ENCODE data around the gene AP2S1. TPM values are rescaled to one million over a fixed set of nuclear protein-coding genes. Genes with fewer than 3 reads are reported as not detected.

Gene AP2S1
- total and polyA plus RNA-seq, 2 of the 8 experiments (the other 6 are each of a cell fraction or from before 2014, with no cell fraction given), result 195 to 211 TPM

- H3K36me3 ChIP-seq (ENCODE audit: control insufficient read depth in 2 of 4, insufficient read depth in 4 of 4, low read length in 3 of 4), result no peaks in the 10 kb centered on the region
- H3K4me3 ChIP-seq (ENCODE audit: extremely low read depth in 1 of 4, insufficient read depth in 2 of 4, low read depth in 3 of 4, low read length in 4 of 4), result no peak overlapping the region
- H3K14ac ChIP-seq (ENCODE audit: insufficient read length), result no peak overlapping the region
- no peak overlapping the region for H3K18ac ChIP-seq (ENCODE audit: extremely low read depth, low read length)
- ChIA-PET POLR2A (ENCODE audit: partially characterized antibody) (interaction anchor here (0.7 to 1.5 kb wide), 7 partner anchors 11 to 247 kb away, joined by 3 to 5 read pairs (median 3); partner anchors contain the start of gene ZC3H4), CTCF (ENCODE audit: partially characterized antibody) (interaction anchor here (0.6 to 1.7 kb wide), 5 partner anchors 11 to 183 kb away, joined by 3 to 6 read pairs (median 3); no protein-coding TSS in a partner anchor)
- H3K79me1 ChIP-seq (ENCODE audit: low read depth, low read length), result peaks cover 8% of the 10 kb centered on the region
- peaks cover 6 to 7% of the 10 kb centered on the region in 2 experiments for H4K20me1 ChIP-seq (replicated peaks in 1 of 2; ENCODE audit: control insufficient read depth in 1 of 2, insufficient read depth in 2 of 2, low read length in 2 of 2)
- no peak overlapping the region for H4K5ac ChIP-seq (ENCODE audit: insufficient read length, low read depth, low read length)
- no peak overlapping the region for H3K27ac ChIP-seq (ENCODE audit: low read depth, low read length)
- H2AFZ ChIP-seq (ENCODE audit: low read length), result no peak overlapping the region
- H2BK12ac ChIP-seq (ENCODE audit: low read depth, low read length), result no peak overlapping the region
- no peaks in the 10 kb centered on the region for H3K9me3 ChIP-seq (ENCODE audit: insufficient read depth in 2 of 2, low read depth in 1 of 2, low read length in 1 of 2)
- no peak overlapping the region for H4K8ac ChIP-seq (ENCODE audit: extremely low read depth, insufficient read depth, low read length)
- H3K79me2 ChIP-seq (ENCODE audit: control insufficient read depth in 1 of 2, insufficient read depth in 2 of 2, low read length in 2 of 2), result peaks cover 3 to 89% of the 10 kb centered on the region in 2 experiments; a peak in 3 of 4 replicates
- no peak overlapping the region for H2BK20ac ChIP-seq (ENCODE audit: low read length)
- no peak overlapping the region for H4K91ac ChIP-seq (replicated peaks; ENCODE audit: insufficient read length, low read length)
- no peak overlapping the region for H3K4ac ChIP-seq (replicated peaks; ENCODE audit: insufficient read length, low read depth, low read length)
- FAIRE-seq, result no peak
- TF ChIP-seq BACH1 (IDR thresholded peaks at IDR 0.05; ENCODE audit: low read length) (no peak), ASH2L (IDR thresholded peaks at IDR 0.05; ENCODE audit: low read length) (no peak), NRF1 (IDR thresholded peaks at IDR 0.05; ENCODE audit: low read depth, low read length) (no peak)
- no peaks in the 10 kb centered on the region for H3K23me2 ChIP-seq (ENCODE audit: low read depth, low read length)
- H2BK5ac ChIP-seq (ENCODE audit: low read depth, low read length), result no peak overlapping the region
- no peak overlapping the region for H3K56ac ChIP-seq (replicated peaks; ENCODE audit: insufficient read length, low read depth, low read length)
- no peak overlapping the region for H3K9ac ChIP-seq (replicated peaks in 1 of 4; ENCODE audit: extremely low read depth in 1 of 4, low read depth in 3 of 4, low read length in 3 of 4)
- H2BK120ac ChIP-seq (replicated peaks; ENCODE audit: low read depth, low read length), result no peak overlapping the region
- no peaks in the 10 kb centered on the region for H3K27me3 ChIP-seq (replicated peaks in 1 of 4; ENCODE audit: control insufficient read depth in 3 of 4, extremely low read depth in 1 of 4, insufficient read depth in 3 of 4, low read length in 3 of 4)
- H3K23ac ChIP-seq (ENCODE audit: insufficient read length), result no peak overlapping the region
- H2AK5ac ChIP-seq (ENCODE audit: low read depth, low read length), result no peak overlapping the region
- H2BK15ac ChIP-seq (ENCODE audit: low read length), result no peak overlapping the region
- DNase-seq (ENCODE audit: low read depth in 1 of 2, low spot score in 2 of 2), result no peak
- whole genome bisulfite sequencing, 2 experiments (ENCODE audit: extremely low coverage in 1 of 2, insufficient coverage in 1 of 2, insufficient read length in 1 of 2, insufficient replicate concordance in 2 of 2, low coverage in 1 of 2, low lambda C conversion rate in 2 of 2, missing lambda C conversion rate in 1 of 2), result 94% methylated on average over 10 of the region's 10 CpGs; no CpG with 5 or more reads in 1 of the 2 experiments
- H3K4me1 ChIP-seq (replicated peaks in 1 of 4; ENCODE audit: control insufficient read depth in 3 of 4, insufficient read depth in 4 of 4, low read length in 3 of 4), result peaks cover 0 to 6% (median 1%) of the 10 kb centered on the region in 4 experiments; a peak in 3 of 7 replicates
- no peak overlapping the region for H3K4me2 ChIP-seq (ENCODE audit: insufficient read depth in 1 of 2, low read depth in 2 of 2, low read length in 2 of 2)
Observed at GRCh38 chr19:46896076-46896794, 45.6 kb upstream of the AP2S1 start.

Measured in H1 (cell line).